GM18526 (cell line): ENCODE data around the gene PTCD3.

Experiments used
- POLR2A ChIP-seq: IDR thresholded peaks from 3 replicates; pipeline ENCODE4 v1.6.1; 2011; ENCODE audit not compliant: insufficient read length; ENCODE audit errors: extremely low read depth

Gene PTCD3

GRCh38 chr2:86075886-86076285 is 30.1 kb upstream of the PTCD3 start:
- TF ChIP-seq POLR2A, result no peak

GRCh38 chr2:86078774-86079545 is 27.1 kb upstream of the PTCD3 start:
- no peak for TF ChIP-seq POLR2A

GRCh38 chr2:86079981-86080911 is 25.8 kb upstream of the PTCD3 start:
- TF ChIP-seq POLR2A, result no peak

- TF ChIP-seq POLR2A, result no peak
Measured at GRCh38 chr2:86081724-86082123, 24.3 kb upstream of the PTCD3 start.

- TF ChIP-seq POLR2A, result no peak
Measured at GRCh38 chr2:86082756-86083155, 23.3 kb upstream of the PTCD3 start.

GRCh38 chr2:86087936-86088850 is 17.8 kb upstream of the PTCD3 start:
- no peak for TF ChIP-seq POLR2A

GRCh38 chr2:86094229-86094628 is 11.8 kb upstream of the PTCD3 start:
- TF ChIP-seq POLR2A, result no peak

GRCh38 chr2:86097114-86097896 is 8.7 kb upstream of the PTCD3 start:
- TF ChIP-seq POLR2A, result no peak

- TF ChIP-seq POLR2A, result no peak
Measured at GRCh38 chr2:86097913-86098312, 8.1 kb upstream of the PTCD3 start.

- no peak for TF ChIP-seq POLR2A
Measured at GRCh38 chr2:86102157-86102556, 3.9 kb upstream of the PTCD3 start.

- no peak for TF ChIP-seq POLR2A
Measured at GRCh38 chr2:86105252-86105968, 625 bp upstream of the PTCD3 start, which contains the start of gene POLR1A. TSS of gene POLR1A (minus strand) at chr2:86105886. CDS start at chr2:86105776, 110 bp downstream.

GRCh38 chr2:86107031-86107430 is 996 bp downstream of the PTCD3 start:
- TF ChIP-seq POLR2A, result no peak

- TF ChIP-seq POLR2A, result no peak
Measured at GRCh38 chr2:86118130-86118529, 12.1 kb downstream of the PTCD3 start.
